Gastroesophageal sphincter (tissue), 3 donors: ENCODE data around the gene SSRP1.

Experiments used
- CTCF ChIP-seq, 4 experiments: fragments of 200-600 bp in 2 of 4; fragments of 450-650 bp in 2 of 4; sonication (generic) in 1 of 4; IDR thresholded peaks; one replicate each; pipeline ENCODE4 v1.5.1; 2017 to 2019; ENCODE audit warnings: antibody characterized with exemption in 4 of 4, mild to moderate bottlenecking in 2 of 4, moderate library complexity in 2 of 4
- POLR2AphosphoS5 ChIP-seq: sonication (generic); formaldehyde crosslinking; IDR thresholded peaks from one replicate; pipeline ENCODE4 v1.6.1; 2017; ENCODE audit warnings: antibody characterized with exemption

- TF ChIP-seq CTCF (IDR thresholded peaks at IDR 0.05) (no peak), POLR2AphosphoS5 (no peak)
Measured at GRCh38 chr11:57358543-57358961, 22.9 kb upstream of the SSRP1 start.
